ENCODE data around the gene EVI5L. TPM values are rescaled to one million over a fixed set of nuclear protein-coding genes. Genes with fewer than 3 reads are reported as not detected.

The EVI5L gene
- total and polyA plus RNA-seq, 2 of the 13 experiments (the other 11 are each of a cell fraction or from before 2014, with no cell fraction given): 1.7 to 2.4 TPM

GRCh38 chr19:7852851-7853769 lies 23.1 kb downstream of the EVI5L start (continued):
- TF ChIP-seq PRDM15 (CRISPR knock-in tag; IDR thresholded peaks at IDR 0.05): peak; percentile 2; the same call in 1 of the 2 replicates
- TF ChIP-seq DR1 (CRISPR knock-in tag; IDR thresholded peaks at IDR 0.05): peak; percentile 58; the same call in 1 of the 2 replicates
- TF ChIP-seq MAFK (conservative IDR thresholded peaks at IDR 0.05 in 1 of 2, IDR thresholded peaks at IDR 0.05 in 1 of 2; ENCODE audit: low read length in 2 of 2): no peak
- TF ChIP-seq NFYC (CRISPR knock-in tag; IDR thresholded peaks at IDR 0.05): peak; percentile 34; the same call in 1 of the 2 replicates
- TF ChIP-seq ZNF781 (CRISPR knock-in tag; IDR thresholded peaks at IDR 0.05; ENCODE audit: borderline replicate concordance, not compliant biosample characterization): no peak
- no peak; the same call in none of the 2 replicates for TF ChIP-seq ZNF746 (CRISPR knock-in tag; IDR thresholded peaks at IDR 0.05)
- TF ChIP-seq, protein P1, sequence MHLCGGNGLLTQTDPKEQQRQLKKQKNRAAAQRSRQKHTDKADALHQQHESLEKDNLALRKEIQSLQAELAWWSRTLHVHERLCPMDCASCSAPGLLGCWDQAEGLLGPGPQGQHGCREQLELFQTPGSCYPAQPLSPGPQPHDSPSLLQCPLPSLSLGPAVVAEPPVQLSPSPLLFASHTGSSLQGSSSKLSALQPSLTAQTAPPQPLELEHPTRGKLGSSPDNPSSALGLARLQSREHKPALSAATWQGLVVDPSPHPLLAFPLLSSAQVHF (CRISPR knock-in tag; IDR thresholded peaks at IDR 0.05): no peak
- peak; percentile 86 for TF ChIP-seq KAT8 (CRISPR knock-in tag; IDR thresholded peaks at IDR 0.05)
- TF ChIP-seq U2AF2 (IDR thresholded peaks at IDR 0.05; ENCODE audit: low read depth, low read length): no peak
- TF ChIP-seq, protein P2, sequence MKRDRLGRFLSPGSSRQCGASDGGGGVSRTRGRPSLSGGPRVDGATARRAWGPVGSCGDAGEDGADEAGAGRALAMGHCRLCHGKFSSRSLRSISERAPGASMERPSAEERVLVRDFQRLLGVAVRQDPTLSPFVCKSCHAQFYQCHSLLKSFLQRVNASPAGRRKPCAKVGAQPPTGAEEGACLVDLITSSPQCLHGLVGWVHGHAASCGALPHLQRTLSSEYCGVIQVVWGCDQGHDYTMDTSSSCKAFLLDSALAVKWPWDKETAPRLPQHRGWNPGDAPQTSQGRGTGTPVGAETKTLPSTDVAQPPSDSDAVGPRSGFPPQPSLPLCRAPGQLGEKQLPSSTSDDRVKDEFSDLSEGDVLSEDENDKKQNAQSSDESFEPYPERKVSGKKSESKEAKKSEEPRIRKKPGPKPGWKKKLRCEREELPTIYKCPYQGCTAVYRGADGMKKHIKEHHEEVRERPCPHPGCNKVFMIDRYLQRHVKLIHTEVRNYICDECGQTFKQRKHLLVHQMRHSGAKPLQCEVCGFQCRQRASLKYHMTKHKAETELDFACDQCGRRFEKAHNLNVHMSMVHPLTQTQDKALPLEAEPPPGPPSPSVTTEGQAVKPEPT (CRISPR knock-in tag; IDR thresholded peaks at IDR 0.05; ENCODE audit: low read depth): peak; percentile 87
- peak; percentile 76 for TF ChIP-seq SOX5 (CRISPR knock-in tag; IDR thresholded peaks at IDR 0.05; ENCODE audit: borderline replicate concordance)
- peak; percentile 20; the same call in 1 of the 2 replicates for TF ChIP-seq CREM (IDR thresholded peaks at IDR 0.05)
- TF ChIP-seq CREM (CRISPR knock-in tag; IDR thresholded peaks at IDR 0.05): peak; percentile 27; the same call in 1 of the 2 replicates
- TF ChIP-seq, protein P3, sequence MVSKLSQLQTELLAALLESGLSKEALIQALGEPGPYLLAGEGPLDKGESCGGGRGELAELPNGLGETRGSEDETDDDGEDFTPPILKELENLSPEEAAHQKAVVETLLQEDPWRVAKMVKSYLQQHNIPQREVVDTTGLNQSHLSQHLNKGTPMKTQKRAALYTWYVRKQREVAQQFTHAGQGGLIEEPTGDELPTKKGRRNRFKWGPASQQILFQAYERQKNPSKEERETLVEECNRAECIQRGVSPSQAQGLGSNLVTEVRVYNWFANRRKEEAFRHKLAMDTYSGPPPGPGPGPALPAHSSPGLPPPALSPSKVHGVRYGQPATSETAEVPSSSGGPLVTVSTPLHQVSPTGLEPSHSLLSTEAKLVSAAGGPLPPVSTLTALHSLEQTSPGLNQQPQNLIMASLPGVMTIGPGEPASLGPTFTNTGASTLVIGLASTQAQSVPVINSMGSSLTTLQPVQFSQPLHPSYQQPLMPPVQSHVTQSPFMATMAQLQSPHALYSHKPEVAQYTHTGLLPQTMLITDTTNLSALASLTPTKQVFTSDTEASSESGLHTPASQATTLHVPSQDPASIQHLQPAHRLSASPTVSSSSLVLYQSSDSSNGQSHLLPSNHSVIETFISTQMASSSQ (IDR thresholded peaks at IDR 0.05; ENCODE audit: low read depth): no peak
- TF ChIP-seq, protein P3 (CRISPR knock-in tag; IDR thresholded peaks at IDR 0.05; ENCODE audit: borderline replicate concordance): peak; percentile 69
- peak; percentile 63; the same call in 1 of the 2 replicates for TF ChIP-seq ZNF552 (CRISPR knock-in tag; IDR thresholded peaks at IDR 0.05; ENCODE audit: borderline replicate concordance)
